GM19025 (cell line): ENCODE measurements around the gene DIO1.
A peak's percentile ranks its signal among the peaks of the same experiment; 100 is the strongest.

Experiments
- ATAC-seq: cut with Tn5 transposase; IDR thresholded peaks from one replicate; pipeline ENCODE4 v1.9.1; 2021; ENCODE audit warnings: mild to moderate bottlenecking, low read depth, moderate library complexity; ENCODE audit not compliant: unreplicated experiment

DIO1 gene

GRCh38 chr1:53938136-53938830 lies 44.3 kb downstream of the DIO1 start:
- no peak for ATAC-seq

DNA sequence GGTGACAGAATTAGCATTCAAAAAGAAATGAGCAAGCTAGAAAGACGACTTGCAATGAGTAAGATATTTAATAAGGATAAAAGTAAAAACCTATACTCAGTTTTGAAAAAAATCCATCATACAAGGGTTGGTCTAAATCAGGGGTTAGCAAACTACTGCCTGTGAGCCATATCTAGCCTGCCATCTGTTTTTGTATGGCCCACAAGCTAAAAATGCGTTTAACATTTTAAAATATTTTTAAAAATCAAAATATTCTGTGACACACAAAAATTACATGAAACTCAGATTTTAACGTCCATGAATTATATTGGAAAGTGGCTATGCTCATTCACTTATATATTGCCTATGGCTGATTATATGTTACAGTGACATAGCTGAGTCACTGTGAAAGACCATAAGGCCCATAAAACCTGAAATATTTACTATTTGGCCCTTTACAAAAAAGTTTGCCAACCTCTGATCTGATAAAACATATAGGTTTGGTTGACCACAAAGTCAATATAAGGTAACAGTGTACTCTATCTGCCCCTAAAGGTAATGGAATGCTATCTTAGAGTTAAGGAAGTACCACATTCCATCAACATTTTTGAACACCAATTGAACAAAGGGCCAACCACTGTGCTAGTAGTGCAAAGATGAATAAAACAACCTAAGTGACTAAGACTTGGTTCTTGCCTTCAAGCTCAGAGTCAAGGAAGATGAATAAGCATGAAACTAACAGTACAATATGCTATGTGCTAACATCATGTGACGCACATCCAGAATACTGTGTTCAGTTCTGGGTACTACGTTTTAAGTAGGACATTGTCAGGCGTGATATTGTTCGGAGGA lies 48.4 kb downstream of the DIO1 start:
- no peak for ATAC-seq

GRCh38 chr1:53943090-53943489 lies 49.1 kb downstream of the DIO1 start:
- ATAC-seq = no peak

GRCh38 chr1:53943490-53944043 lies 49.6 kb downstream of the DIO1 start:
- no peak for ATAC-seq

- no peak for ATAC-seq
Observed at GRCh38 chr1:53944469-53945182, 50.6 kb downstream of the DIO1 start.

DNA sequence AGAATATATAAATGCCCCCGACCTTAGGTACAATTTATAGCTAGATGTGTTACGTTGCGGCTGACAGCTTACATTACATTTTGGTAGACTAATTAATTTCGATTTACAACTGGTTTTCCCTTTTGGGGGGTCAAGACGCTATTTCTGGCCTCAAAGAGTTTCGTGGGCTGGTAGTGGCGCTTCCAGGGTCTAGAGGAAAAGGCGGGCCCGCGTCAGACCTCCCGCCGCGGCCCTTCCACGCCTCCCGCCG lies 51.1 kb downstream of the DIO1 start:
- ATAC-seq = no peak

DNA sequence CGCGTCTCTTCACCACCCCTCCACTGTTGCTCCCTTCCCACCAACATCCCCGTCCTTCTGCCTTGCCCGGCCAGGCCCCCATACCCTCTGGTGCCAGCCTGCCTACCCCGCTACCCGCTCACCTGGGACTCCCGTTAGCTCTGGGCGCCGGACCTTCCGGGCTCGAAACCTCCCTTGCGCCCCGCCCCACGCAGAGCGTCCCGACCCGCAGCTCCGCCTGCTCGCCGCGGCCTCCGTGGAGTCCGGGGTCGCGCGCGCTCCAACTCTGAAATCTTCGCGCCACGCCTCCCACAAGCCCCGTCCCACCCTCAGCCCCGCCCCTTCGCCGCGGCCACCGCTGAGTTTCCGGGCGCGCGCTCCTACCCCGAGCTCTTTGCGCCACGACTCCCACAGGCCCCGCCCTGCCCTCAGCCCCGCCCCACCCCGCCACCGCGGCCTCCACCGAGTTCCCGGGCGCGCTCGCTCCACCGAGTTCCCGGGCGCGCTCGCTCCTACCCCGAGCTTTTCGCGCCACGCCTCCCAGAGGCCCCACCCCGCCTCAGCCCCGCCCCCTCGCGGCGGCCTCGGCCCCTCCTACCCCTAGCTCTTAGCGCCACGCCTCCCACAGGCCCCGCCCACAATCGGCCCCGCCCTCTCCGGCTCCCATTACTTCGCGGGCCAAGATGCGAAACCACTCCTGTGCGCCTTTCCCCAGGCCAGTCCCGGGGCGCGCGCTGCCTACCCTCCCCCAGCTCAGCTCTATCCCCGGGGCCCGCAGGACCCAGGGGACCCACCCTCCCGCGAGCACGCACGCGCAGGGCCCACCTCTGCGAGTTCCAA lies 51.7 kb downstream of the DIO1 start, which contains the start of gene IFT25:
IFT25 (minus strand) TSS at position 267 of the 819 bp plus-strand sequence. CDS start 5,617 bp downstream, outside the sequence.
- peak; percentile 59 for ATAC-seq

DNA sequence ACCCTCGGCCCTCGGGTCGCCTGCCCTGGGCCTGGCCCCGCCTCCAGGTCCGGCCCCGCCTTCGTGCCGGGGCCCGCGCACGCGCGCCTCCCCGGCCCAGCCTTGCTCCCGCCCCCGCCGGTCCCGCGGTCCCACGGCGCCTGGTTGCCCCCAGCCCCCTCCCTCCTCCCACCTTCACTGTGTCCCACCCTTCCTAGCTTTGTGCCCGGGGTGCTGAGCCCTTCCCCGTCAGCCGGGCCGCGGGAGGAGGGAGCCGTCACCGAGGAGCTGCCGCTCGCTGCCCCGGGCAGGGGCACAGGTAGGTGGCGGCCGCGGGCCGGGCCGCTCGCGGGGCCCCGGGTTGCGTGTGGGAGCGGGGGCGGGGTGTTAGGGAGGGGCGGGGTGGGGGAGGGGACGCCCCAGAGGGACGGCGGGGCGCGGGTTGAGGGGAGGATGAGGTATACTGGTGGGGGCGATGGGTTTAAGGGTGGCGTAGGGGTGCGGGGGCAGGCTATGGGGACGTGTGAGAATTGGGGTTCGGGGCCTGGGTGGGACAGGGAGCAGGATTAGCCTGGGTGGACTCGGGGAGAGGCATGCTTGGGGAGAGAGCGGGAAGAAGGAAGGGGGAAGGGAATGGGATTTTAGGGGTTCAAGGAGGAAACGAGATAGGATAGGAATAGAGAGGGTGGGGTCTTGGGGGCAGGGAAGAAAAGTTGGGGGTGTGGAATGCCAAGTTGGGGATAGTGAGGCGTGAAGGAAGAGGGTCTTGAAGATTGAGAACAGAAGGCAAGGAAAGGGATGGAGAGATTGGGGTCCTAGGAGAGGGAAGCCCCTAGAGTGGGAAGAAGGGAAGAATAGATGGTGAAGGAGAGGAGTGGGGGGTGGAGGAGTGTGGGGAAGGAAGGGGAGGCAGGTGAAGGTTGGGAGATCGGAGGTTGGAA lies 52.5 kb downstream of the DIO1 start, which contains the start of gene LRRC42:
LRRC42 (plus strand) TSS at position 99 of the 920 bp plus-strand sequence. CDS start 5,650 bp downstream, outside the sequence.
- peak; percentile 59 for ATAC-seq

DNA sequence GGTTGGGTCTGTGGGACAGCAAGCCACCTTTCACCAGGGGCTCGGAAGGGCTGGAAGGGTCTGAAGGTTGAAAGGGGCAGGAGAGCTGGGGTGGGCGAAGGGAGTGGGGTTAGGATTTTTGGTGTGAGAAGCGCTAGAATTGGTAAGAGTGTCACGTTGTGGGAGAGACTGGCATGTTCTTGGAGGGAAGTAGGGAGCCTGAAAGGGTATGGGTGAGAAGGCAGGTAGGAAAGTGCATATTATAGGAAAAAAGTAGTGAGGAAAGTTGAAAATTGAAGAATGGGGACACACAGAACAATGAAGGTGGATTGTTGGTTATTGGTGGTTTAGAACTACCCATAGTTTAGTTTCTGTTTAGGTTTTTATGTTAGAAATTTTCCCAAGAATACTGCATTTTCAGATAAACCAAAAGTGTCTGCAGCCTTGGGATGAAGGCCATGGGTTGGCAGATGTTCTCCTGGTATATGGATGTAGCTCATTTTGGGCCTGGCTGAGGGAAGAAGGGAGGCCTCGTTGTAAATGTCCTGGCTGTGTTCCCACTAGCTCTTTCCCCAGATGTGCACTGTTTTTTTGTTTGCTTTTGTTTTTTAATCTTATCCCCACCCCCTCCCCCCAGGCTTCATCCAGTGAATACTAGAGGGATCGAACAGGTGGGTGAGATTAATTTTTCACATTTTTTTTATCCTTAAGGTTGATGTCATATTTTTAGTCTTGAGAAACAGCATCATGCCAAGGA lies 53.4 kb downstream of the DIO1 start:
- no peak for ATAC-seq

- no peak for ATAC-seq
Observed at GRCh38 chr1:53948291-53948690, 54.3 kb downstream of the DIO1 start.

- no peak for ATAC-seq
Observed at GRCh38 chr1:53949023-53949990, 55.3 kb downstream of the DIO1 start.

DNA sequence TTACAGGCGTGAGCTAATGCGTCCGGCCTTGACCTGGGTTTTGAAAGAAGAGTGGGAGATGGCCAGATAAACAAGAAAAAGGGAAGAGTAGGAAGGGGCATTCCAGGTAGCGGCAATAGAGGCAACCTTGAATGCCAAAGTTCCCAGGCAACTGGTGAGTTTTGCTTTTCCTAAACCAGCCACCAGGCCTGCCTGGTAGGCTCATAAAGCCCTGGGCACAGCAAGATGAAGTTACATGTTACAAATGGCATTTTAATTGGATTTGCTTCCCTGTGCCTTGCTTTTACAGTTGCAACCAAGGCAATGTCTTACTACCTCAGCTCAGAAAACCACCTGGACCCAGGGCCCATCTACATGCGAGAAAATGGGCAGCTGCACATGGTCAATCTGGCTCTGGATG lies 57.7 kb downstream of the DIO1 start:
- no peak for ATAC-seq

GRCh38 chr1:53954128-53954527 lies 60.1 kb downstream of the DIO1 start:
- ATAC-seq = no peak

DNA sequence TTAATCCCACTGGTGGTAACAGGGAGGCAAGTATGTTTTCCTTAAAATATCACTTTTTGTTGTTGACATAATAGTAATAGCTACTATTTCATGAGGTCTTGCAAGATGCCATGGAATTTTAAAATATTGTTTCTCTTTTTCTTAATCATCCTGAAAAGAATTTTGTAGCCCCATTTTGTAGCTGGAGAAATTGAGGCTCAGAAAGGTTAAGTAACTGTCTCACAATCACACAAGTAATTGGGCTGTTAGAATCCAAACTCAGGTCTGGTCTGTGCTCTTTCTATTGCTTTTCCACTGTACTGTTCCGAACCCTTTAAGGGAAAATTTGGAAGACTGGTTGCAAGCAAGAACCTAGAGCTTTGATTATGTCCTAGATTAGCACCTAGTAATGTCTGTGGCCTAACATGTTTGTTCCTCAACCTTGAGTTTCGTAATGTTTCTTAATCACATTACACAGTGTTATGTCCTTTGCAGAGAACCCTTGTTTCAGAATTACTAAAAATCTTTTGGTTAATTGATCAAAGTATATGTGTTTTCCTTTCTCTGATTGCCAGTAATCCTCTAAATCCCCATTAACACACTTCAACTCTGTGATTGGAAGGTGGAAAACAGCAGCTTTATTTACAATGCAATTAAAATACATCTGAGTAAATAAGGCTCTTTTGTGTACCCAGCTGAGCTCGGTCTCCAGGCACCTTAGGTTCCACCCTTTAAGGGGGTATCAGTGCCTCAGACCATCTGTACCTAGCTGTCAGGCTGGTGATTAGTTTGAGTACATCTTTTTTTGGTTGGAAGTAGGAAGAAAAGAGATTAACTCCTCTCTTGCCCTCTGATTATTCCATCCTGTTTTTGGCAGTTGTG lies 62.6 kb downstream of the DIO1 start:
- no peak for ATAC-seq

- ATAC-seq = no peak
Observed at GRCh38 chr1:53957194-53957818, 63.3 kb downstream of the DIO1 start.

DNA sequence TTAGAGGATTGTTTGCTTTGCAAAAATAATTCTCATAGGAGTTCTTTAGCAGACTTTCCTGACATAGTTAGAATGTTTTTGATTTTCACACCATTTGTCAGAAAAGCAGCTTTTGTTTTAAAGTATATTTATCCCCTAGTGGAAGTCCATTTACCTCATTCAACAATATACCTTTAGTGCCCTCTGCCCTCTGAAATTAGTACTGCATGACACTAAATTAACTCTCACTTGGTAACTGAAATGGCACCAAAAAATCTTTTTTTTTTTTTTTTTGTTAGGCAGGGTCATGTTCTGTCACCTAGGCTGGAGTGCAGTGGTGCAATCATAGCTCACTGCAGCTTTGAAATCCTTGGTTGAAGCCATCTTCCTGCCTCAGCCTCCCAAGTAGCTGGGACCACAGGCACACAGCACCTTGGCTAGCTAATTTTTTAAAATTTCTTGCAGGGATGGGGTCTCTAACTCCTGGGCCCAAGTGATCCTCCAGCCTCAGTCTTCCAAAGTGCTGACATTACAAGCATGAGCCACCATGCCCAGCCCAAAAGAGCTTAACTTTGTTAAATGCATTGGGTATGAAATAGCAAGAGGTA lies 65.8 kb downstream of the DIO1 start:
- ATAC-seq = no peak
